Activated CD8-positive, alpha-beta memory T cell treated with anti-CD3 and anti-CD28 coated beads for 36 hours (primary cell): ENCODE measurements around the gene SERPINC1. TPM values are rescaled to one million over a fixed set of nuclear protein-coding genes. Genes with fewer than 3 reads are reported as not detected.
"Not testable (repeated sequence)": the region's sequence is repeated elsewhere in the genome, so short reads cannot be mapped to it uniquely, and the experiment has no call there.

Experiments used
- CTCF ChIA-PET: fragments of 350-600 bp; sonication (Branson Sonifier 250); formaldehyde crosslinking; loops from one replicate; lab custom pipeline; 2021; ENCODE audit warnings: antibody characterized with exemption; lab: Charles Lee
- POLR2A ChIA-PET: fragments of 350-600 bp; sonication (Branson Sonifier 250); formaldehyde crosslinking; loops from one replicate; lab custom pipeline; 2021; ENCODE audit warnings: antibody characterized with exemption; lab: Charles Lee
- total RNA-seq, 2 experiments: library from RNA; stranded (reverse); gene quantifications; one replicate each; pipeline ENCODE4 v1.2.3, GENCODE V29; 2021

The SERPINC1 gene
- total RNA-seq, 2 experiments from 2014 or later, result 0.31 TPM; not detected in 1

DNA sequence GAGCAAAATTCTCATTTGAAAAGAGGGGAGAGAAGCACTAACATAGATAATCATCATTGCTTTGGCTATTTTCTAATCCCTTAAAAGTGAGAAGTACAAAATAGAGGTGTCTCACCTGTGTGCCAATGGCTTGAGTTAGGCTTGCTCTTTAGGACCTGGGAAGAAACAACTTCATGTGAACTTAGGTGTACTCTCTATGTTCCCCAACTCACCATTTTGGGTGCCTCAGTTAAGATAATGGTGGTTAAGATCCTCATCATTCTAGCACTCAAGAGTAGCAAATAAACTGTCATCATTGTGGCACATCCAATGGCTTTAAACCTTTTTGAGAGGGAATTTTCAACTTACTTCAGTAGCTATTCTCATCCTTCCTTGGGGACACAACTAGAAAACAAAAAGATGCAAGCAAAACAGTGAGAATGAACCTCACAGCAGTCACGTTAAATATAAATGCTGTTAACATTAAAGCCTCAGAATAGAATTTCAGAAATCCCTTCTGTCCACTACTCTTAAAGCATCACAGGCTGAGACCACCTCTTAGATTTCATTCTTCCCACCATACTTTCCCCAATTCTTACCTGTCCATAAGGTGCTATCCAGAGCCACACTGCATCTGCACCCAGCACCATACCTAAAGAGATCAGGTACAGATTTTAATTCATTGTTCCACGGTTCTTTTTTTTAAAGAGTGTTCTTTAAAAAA lies 50.6 kb downstream of the SERPINC1 start:
- CTCF ChIA-PET, result interaction anchor here (2.1 kb wide), 1 partner anchor 43 kb away, joined by 5 read pairs; no protein-coding TSS in a partner anchor

GRCh38 chr1:173865468-173866164 lies 51.5 kb downstream of the SERPINC1 start:
- CTCF ChIA-PET, result interaction anchor here (0.5 kb wide), 1 partner anchor 16 kb away, joined by 3 read pairs; no protein-coding TSS in a partner anchor
- POLR2A ChIA-PET, result interaction anchor here (0.5 to 1.1 kb wide), 3 partner anchors 42 to 160 kb away, joined by 3 to 5 read pairs (median 3); no protein-coding TSS in a partner anchor

More for the DNA sequence above, 50.6 kb downstream of the SERPINC1 start:
- POLR2A ChIA-PET, result interaction anchor here (1.1 kb wide), 1 partner anchor 43 kb away, joined by 5 read pairs; no protein-coding TSS in a partner anchor

- CTCF ChIA-PET, result no interaction called here
- POLR2A ChIA-PET, result interaction anchor here (0.6 to 1.0 kb wide), 5 partner anchors 34 to 1160 kb away, joined by 3 to 6 read pairs (median 3); partner anchors contain the start of genes CENPL and DARS2
Observed at GRCh38 chr1:173864179-173864867, 52.8 kb downstream of the SERPINC1 start.

GRCh38 chr1:173863224-173864161 lies 53.6 kb downstream of the SERPINC1 start:
- POLR2A ChIA-PET, result interaction anchor here (0.6 to 1.0 kb wide), 5 partner anchors 19 to 1161 kb away, joined by 3 to 11 read pairs (median 3); partner anchors contain the start of genes CENPL and DARS2
- CTCF ChIA-PET, result no interaction called here

GRCh38 chr1:173862769-173863223 lies 54.3 kb downstream of the SERPINC1 start:
- CTCF ChIA-PET, result no interaction called here

GRCh38 chr1:173862146-173862768 lies 54.9 kb downstream of the SERPINC1 start:
- POLR2A ChIA-PET, result interaction anchor here (1.3 kb wide), 1 partner anchor 312 kb away, joined by 6 read pairs; no protein-coding TSS in a partner anchor
- CTCF ChIA-PET, result not testable (repeated sequence)

More at GRCh38 chr1:173862769-173863223, 54.3 kb downstream of the SERPINC1 start:
- POLR2A ChIA-PET, result interaction anchor here (0.6 to 1.3 kb wide), 3 partner anchors 19 to 359 kb away, joined by 3 to 11 read pairs (median 6); no protein-coding TSS in a partner anchor

DNA sequence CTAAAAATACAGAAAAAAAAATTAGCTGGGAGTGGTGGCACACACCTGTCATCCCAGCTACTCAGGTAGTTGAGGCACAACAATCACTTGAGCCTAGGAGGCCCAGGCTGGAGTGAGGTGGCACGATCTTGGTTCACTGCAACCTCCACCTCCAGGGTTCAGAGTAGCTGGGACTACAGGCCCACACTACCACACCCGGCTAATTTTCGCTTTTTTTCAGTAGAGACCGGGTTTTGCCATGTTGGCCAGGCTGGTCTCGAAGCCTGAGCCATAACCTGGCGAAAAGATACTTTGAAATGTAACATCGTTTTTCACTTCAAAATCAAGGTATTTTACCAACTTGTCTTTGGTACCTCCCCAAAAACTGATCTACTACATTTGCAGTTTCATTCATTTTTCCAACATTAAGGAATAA lies 55.4 kb downstream of the SERPINC1 start:
- CTCF ChIA-PET, result no interaction called here
- POLR2A ChIA-PET, result interaction anchor here (1.3 kb wide), 1 partner anchor 313 kb away, joined by 6 read pairs; no protein-coding TSS in a partner anchor

DNA sequence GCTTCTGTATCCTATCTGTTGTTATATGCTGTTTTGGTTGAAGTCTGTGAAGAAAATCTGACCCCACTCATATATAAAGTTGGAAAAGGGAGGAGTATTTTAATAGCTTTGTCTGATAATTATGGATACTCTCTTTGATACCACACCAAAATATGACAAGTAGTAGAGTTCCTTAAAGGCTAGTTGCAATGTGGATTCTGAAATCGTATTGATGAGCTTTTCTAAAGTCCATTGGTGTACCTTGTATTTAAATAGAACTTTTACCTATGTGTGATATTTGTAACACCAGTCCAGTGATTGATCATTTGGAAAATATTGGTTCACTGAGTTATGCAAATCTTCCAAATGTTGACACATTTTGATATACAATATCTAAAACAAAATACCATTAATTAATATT lies 57.1 kb downstream of the SERPINC1 start:
- POLR2A ChIA-PET, result interaction anchor here (0.7 to 1.9 kb wide), 4 partner anchors 8 to 36 kb away, joined by 3 to 9 read pairs (median 4); partner anchors contain the start of genes CENPL, DARS2, GAS5 and ZBTB37
- CTCF ChIA-PET, result no interaction called here

DNA sequence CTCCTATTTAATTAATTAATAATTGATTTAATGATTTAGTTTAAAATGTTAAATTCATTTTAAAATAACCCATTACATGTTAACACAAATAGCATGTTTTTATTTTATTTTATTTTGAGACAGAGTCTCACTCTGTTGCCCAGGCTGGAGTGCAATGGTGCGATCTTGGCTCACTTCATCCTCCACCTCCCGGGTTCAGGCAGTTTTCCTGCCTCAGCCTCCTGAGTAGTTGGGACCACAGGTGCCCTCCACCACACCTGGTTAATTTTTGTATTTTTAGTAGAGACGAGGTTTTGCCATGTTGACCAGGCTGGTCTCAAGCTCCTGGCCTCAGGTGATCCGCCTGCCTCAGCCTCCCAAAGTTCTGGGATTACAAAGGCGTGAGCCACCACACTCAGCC lies 57.6 kb downstream of the SERPINC1 start:
- POLR2A ChIA-PET, result interaction anchor here (1.9 kb wide), 1 partner anchor 36 kb away, joined by 9 read pairs; the partner anchor contains the start of genes CENPL and DARS2
- CTCF ChIA-PET, result not testable (repeated sequence)

DNA sequence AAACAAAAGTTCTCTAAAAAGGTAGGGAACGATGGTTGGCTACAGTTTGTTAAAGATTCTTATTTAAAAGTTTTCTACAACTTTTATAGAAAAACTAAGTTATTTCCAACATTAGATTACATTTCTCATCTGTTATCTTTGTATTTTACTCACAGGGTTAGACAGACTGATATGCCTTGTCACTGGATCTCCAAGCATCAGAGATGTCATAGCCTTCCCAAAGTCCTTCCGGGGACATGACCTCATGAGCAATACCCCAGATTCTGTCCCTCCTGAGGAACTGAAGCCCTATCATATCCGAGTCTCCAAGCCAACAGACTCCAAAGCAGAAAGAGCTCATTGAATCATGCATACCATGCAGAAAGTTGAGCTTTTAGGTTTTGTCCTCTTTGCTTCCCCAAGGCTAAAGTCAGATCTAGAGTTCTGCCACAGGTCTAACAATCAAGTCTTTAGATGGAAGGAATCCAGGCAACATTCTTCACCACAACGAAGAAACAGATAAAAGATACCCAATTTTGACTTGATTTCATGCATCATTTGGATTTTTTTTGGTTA lies 59.7 kb downstream of the SERPINC1 start:
- ChIA-PET POLR2A (interaction anchor here (0.5 to 1.2 kb wide), 2 partner anchors 24 to 121 kb away, joined by 3 to 4 read pairs; no protein-coding TSS in a partner anchor), CTCF (no interaction called here)

- ChIA-PET POLR2A (interaction anchor here (1.2 kb wide), 1 partner anchor 24 kb away, joined by 3 read pairs; no protein-coding TSS in a partner anchor), CTCF (interaction anchor here (0.5 kb wide), 1 partner anchor 1073 kb away, joined by 3 read pairs; no protein-coding TSS in a partner anchor)
Observed at GRCh38 chr1:173856903-173857302, 60.2 kb downstream of the SERPINC1 start.

- ChIA-PET CTCF (no interaction called here), POLR2A (interaction anchor here (1.2 kb wide), 1 partner anchor 23 kb away, joined by 3 read pairs; no protein-coding TSS in a partner anchor)
Observed at GRCh38 chr1:173856014-173856413, 61.1 kb downstream of the SERPINC1 start.

Other genes with a start within 250 kb of the SERPINC1 start
- gene ANKRD45, start 247.5 kb downstream of the SERPINC1 start, total RNA-seq, result not detected
- 10 to 100 TPM; 15.9 to 17.0 TPM for gene KLHL20, start 202.3 kb downstream of the SERPINC1 start, total RNA-seq
- gene DARS2, start 92.7 kb downstream of the SERPINC1 start, total RNA-seq, result 10 to 100 TPM; 46.3 to 49.1 TPM
- 10 to 100 TPM; 28.5 to 28.6 TPM for gene CENPL, start 92.4 kb downstream of the SERPINC1 start, total RNA-seq
- 1,000 to 10,000 TPM in 1 of 2 experiments, 100 to 1,000 TPM in 1; 977 to 1,024 TPM for gene GAS5, start 49.3 kb downstream of the SERPINC1 start, total RNA-seq
- gene ZBTB37, start 48.9 kb downstream of the SERPINC1 start, total RNA-seq, result 1 to 10 TPM; 7.7 to 8.3 TPM
- gene RC3H1, start 105.0 kb upstream of the SERPINC1 start, total RNA-seq, result 10 to 100 TPM; 40.8 to 41.7 TPM
- 10 to 100 TPM; 31.8 to 33.4 TPM for gene RABGAP1L, start 242.2 kb upstream of the SERPINC1 start, total RNA-seq